ENCODE data around the gene PDAP1.

- no peak for TF ChIP-seq CTCF (optimal IDR thresholded peaks at IDR 0.05 in 1 of 3, IDR thresholded peaks at IDR 0.05 in 1 of 3, conservative IDR thresholded peaks at IDR 0.05 in 1 of 3; ENCODE audit: extremely low read depth in 1 of 3, insufficient read depth in 2 of 3, low read length in 3 of 3)
- no peak for TF ChIP-seq EZH2 (IDR thresholded peaks at IDR 0.05; ENCODE audit: low read length)
Observed at GRCh38 chr7:99368750-99369389, 39.5 kb downstream of the PDAP1 start.
